H9 (cell line): ENCODE results near the gene PCDHGA8. TPM values are rescaled to one million over a fixed set of nuclear protein-coding genes. Genes with fewer than 3 reads are reported as not detected.

Experiments
- DNase-seq: peaks from one replicate; pipeline ENCODE4 v3.0.0-alpha.2; 2017
- H2AFZ ChIP-seq: one replicate; pipeline ENCODE4 v1.6.1; 2013; ENCODE audit warnings: mild to moderate bottlenecking, low read length, control low read depth, moderate library complexity
- H2AK5ac ChIP-seq: 2 replicates; pipeline ENCODE4 v1.6.1; 2013; ENCODE audit warnings: low read length, control low read depth, mixed read lengths; ENCODE audit not compliant: insufficient read length
- H2BK120ac ChIP-seq: one replicate; pipeline ENCODE4 v1.6.1; 2013; ENCODE audit warnings: low read depth, mild to moderate bottlenecking, low read length, control low read depth, inconsistent platforms; ENCODE audit not compliant: poor library complexity, severe bottlenecking
- H2BK12ac ChIP-seq: 2 replicates; pipeline ENCODE4 v1.6.1; 2013; ENCODE audit warnings: low read length, control low read depth, mixed read lengths, low read depth; ENCODE audit not compliant: insufficient read length
- H2BK15ac ChIP-seq: 2 replicates; pipeline ENCODE4 v1.6.1; 2013; ENCODE audit warnings: low read depth, low read length, control low read depth
- H2BK20ac ChIP-seq: one replicate; pipeline ENCODE4 v1.6.1; 2013; ENCODE audit warnings: low read depth, mild to moderate bottlenecking, low read length, control low read depth, inconsistent platforms; ENCODE audit not compliant: poor library complexity, severe bottlenecking
- H2BK5ac ChIP-seq: 2 replicates; pipeline ENCODE4 v1.6.1; 2013; ENCODE audit warnings: low read length, control low read depth, mixed read lengths; ENCODE audit not compliant: insufficient read length
- H3K14ac ChIP-seq: 2 replicates; pipeline ENCODE4 v1.6.1; 2013; ENCODE audit warnings: low read length, control low read depth; ENCODE audit not compliant: insufficient read depth
- H3K18ac ChIP-seq: 2 replicates; pipeline ENCODE4 v1.6.1; 2013; ENCODE audit warnings: low read depth, mild to moderate bottlenecking, mixed read lengths, low read length, control low read depth; ENCODE audit not compliant: insufficient read length
- H3K23ac ChIP-seq: 2 replicates; pipeline ENCODE4 v1.6.1; 2013; ENCODE audit warnings: low read length, control low read depth, mixed read lengths, low read depth; ENCODE audit not compliant: insufficient read length
- H3K23me2 ChIP-seq: 2 replicates; pipeline ENCODE4 v1.6.1; 2013; ENCODE audit warnings: low read depth, mild to moderate bottlenecking, mixed read lengths, low read length, control low read depth; ENCODE audit not compliant: insufficient read length, poor library complexity, severe bottlenecking
- H3K27ac ChIP-seq: 2 replicates; pipeline ENCODE4 v1.5.1; 2013; ENCODE audit warnings: low read length, control low read depth, mixed read lengths, low read depth; ENCODE audit not compliant: insufficient read length
- H3K27me3 ChIP-seq: 2 replicates; pipeline ENCODE4 v1.6.1; 2013; ENCODE audit warnings: low read length, control low read depth, inconsistent platforms; ENCODE audit not compliant: insufficient read depth
- H3K4ac ChIP-seq: 2 replicates; pipeline ENCODE4 v1.6.1; 2013; ENCODE audit warnings: low read depth, mild to moderate bottlenecking, control low read depth, inconsistent platforms, low read length, moderate library complexity
- H3K4me1 ChIP-seq: 2 replicates; pipeline ENCODE4 v1.6.1; 2013; ENCODE audit warnings: low read length, control low read depth, inconsistent platforms; ENCODE audit not compliant: insufficient read depth
- H3K4me2 ChIP-seq: 2 replicates; pipeline ENCODE4 v1.6.1; 2013; ENCODE audit warnings: low read length, control low read depth, mixed read lengths; ENCODE audit not compliant: insufficient read length, insufficient read depth
- H3K56ac ChIP-seq: 2 replicates; pipeline ENCODE4 v1.6.1; 2013; ENCODE audit warnings: low read depth, mild to moderate bottlenecking, mixed read lengths, low read length, control low read depth; ENCODE audit not compliant: insufficient read length
- H3K79me1 ChIP-seq: 2 replicates; pipeline ENCODE4 v1.6.1; 2013; ENCODE audit warnings: low read depth, mild to moderate bottlenecking, moderate library complexity, low read length, control low read depth, inconsistent platforms; ENCODE audit not compliant: insufficient read depth, poor library complexity, severe bottlenecking
- H3K79me2 ChIP-seq: 2 replicates; pipeline ENCODE4 v1.6.1; 2013; ENCODE audit warnings: low read length, control low read depth, inconsistent platforms; ENCODE audit not compliant: insufficient read depth
- H3K9ac ChIP-seq: 2 replicates; pipeline ENCODE4 v1.6.1; 2013; ENCODE audit warnings: low read length, control low read depth, mixed read lengths; ENCODE audit not compliant: insufficient read length; ENCODE audit errors: extremely low read depth
- H3K9me3 ChIP-seq: one replicate; pipeline ENCODE4 v1.6.1; 2013; ENCODE audit warnings: low read depth, low read length, inconsistent platforms; ENCODE audit not compliant: control insufficient read depth
- H3T11ph ChIP-seq: one replicate; pipeline ENCODE4 v1.6.1; 2013; ENCODE audit warnings: mild to moderate bottlenecking, low read length, control low read depth, inconsistent platforms
- H4K20me1 ChIP-seq: one replicate; pipeline ENCODE4 v1.6.1; 2013; ENCODE audit not compliant: control insufficient read depth, insufficient read length, insufficient read depth
- H4K5ac ChIP-seq: 2 replicates; pipeline ENCODE4 v1.6.1; 2013; ENCODE audit warnings: low read depth, mild to moderate bottlenecking, mixed read lengths, low read length, control low read depth; ENCODE audit not compliant: insufficient read length
- H4K8ac ChIP-seq: replicated peaks from 2 replicates; pipeline ENCODE4 v1.6.1; 2013; ENCODE audit warnings: low read length, control low read depth, mixed read lengths, low read depth; ENCODE audit not compliant: insufficient read length
- H4K91ac ChIP-seq: 2 replicates; pipeline ENCODE4 v1.6.1; 2013; ENCODE audit warnings: low read depth, mild to moderate bottlenecking, moderate library complexity, mixed read lengths, low read length, control low read depth; ENCODE audit not compliant: insufficient read length
- H3K27ac Mint-ChIP-seq, 3 experiments: 2 replicates in 2 of 3; 3 replicates in 1 of 3; pipeline ENCODE4 v1.8.0; 2020 to 2021; ENCODE audit warnings: mixed read lengths in 3 of 3, mild to moderate bottlenecking in 1 of 3, moderate library complexity in 1 of 3
- H3K27me3 Mint-ChIP-seq: 2 replicates; pipeline ENCODE4 v1.8.0; 2021; ENCODE audit warnings: low read depth, mild to moderate bottlenecking, moderate library complexity, mixed read lengths
- H3K36me3 Mint-ChIP-seq, 3 experiments: 2 replicates in 2 of 3; 3 replicates in 1 of 3; pipeline ENCODE4 v1.8.0; 2020 to 2021; ENCODE audit warnings: low read depth in 3 of 3, mixed read lengths in 3 of 3; ENCODE audit not compliant: insufficient read depth in 1 of 3
- H3K4me1 Mint-ChIP-seq, 2 experiments: 2 replicates each; pipeline ENCODE4 v1.8.0; 2020; ENCODE audit warnings: mixed read lengths in 2 of 2
- H3K4me3 Mint-ChIP-seq, 2 experiments: 2 replicates in 1 of 2; 3 replicates in 1 of 2; pipeline ENCODE4 v1.8.0; 2020 to 2021; ENCODE audit warnings: mild to moderate bottlenecking in 2 of 2, mixed read lengths in 2 of 2, moderate library complexity in 1 of 2
- H3K9me3 Mint-ChIP-seq, 2 experiments: 2 replicates in 1 of 2; 3 replicates in 1 of 2; pipeline ENCODE4 v1.8.0; 2020; ENCODE audit warnings: mild to moderate bottlenecking in 2 of 2, mixed read lengths in 2 of 2, moderate library complexity in 1 of 2
- WGBS: extraction: QIAGEN DNeasy Blood & Tissue Kit; methylation state at CpG from one replicate; pipeline ENCODE4 v1.1.7; 2013; ENCODE audit warnings: missing lambda C conversion rate, low lambda C conversion rate, mixed read lengths; ENCODE audit not compliant: insufficient read length; ENCODE audit errors: extremely low coverage; 5-methylcytosine and 5-hydroxymethylcytosine counted together
- total RNA-seq: library from RNA; stranded (reverse); gene quantifications from 2 replicates; pipeline ENCODE4 v1.2.1, GENCODE V29; 2021
- TF ChIP-seq, protein P1 (sequence below): fragments of 200-600 bp; sonication (generic); conservative IDR thresholded peaks from 3 replicates; pipeline ENCODE4 v1.8.0; 2021; ENCODE audit warnings: antibody characterized with exemption, mild to moderate bottlenecking

Gene PCDHGA8
- total RNA-seq, 1 experiment from 2014 or later, result 0.90 TPM

- Histone ChIP-seq H3K9me3 (no peaks in the 10 kb centered on the region), H3K27ac (no peak overlapping the region), H3K56ac (no peak overlapping the region), H3K4me2 (no peak overlapping the region), H2BK5ac (no peak overlapping the region), H2BK120ac (no peak overlapping the region), H2AK5ac (no peak overlapping the region), H3K23me2 (no peaks in the 10 kb centered on the region), H3K23ac (no peak overlapping the region), H3K18ac (no peak overlapping the region), H4K8ac (no peak overlapping the region), H2BK15ac (no peak overlapping the region), H3T11ph (no peak overlapping the region), H3K27me3 (no peaks in the 10 kb centered on the region), H4K5ac (no peak overlapping the region), H2BK12ac (no peak overlapping the region), H3K79me2 (no peaks in the 10 kb centered on the region), H3K4ac (no peak overlapping the region), H4K91ac (no peak overlapping the region), H3K14ac (no peak overlapping the region), H3K4me1 (peaks cover 2% of the 10 kb centered on the region; the same call in 1 of the 2 replicates), H2AFZ (no peak overlapping the region), H3K9ac (no peak overlapping the region), H2BK20ac (no peak overlapping the region), H3K79me1 (no peaks in the 10 kb centered on the region), H4K20me1 (no peaks in the 10 kb centered on the region)
- Mint-ChIP-seq H3K27me3 (no peaks in the 10 kb centered on the region), H3K4me3 (no peak overlapping the region), H3K4me1 (peaks cover 5 to 9% of the 10 kb centered on the region in 2 experiments; a peak in 3 of 4 replicates), H3K36me3 (peaks cover 20 to 31% (median 25%) of the 10 kb centered on the region in 3 experiments; a peak in 6 of 7 replicates), H3K27ac (no peak overlapping the region), H3K9me3 (peaks cover 27 to 28% of the 10 kb centered on the region in 2 experiments)
- no CpG with 5 or more reads among the region's 2 CpGs for WGBS
- TF ChIP-seq, protein P1, sequence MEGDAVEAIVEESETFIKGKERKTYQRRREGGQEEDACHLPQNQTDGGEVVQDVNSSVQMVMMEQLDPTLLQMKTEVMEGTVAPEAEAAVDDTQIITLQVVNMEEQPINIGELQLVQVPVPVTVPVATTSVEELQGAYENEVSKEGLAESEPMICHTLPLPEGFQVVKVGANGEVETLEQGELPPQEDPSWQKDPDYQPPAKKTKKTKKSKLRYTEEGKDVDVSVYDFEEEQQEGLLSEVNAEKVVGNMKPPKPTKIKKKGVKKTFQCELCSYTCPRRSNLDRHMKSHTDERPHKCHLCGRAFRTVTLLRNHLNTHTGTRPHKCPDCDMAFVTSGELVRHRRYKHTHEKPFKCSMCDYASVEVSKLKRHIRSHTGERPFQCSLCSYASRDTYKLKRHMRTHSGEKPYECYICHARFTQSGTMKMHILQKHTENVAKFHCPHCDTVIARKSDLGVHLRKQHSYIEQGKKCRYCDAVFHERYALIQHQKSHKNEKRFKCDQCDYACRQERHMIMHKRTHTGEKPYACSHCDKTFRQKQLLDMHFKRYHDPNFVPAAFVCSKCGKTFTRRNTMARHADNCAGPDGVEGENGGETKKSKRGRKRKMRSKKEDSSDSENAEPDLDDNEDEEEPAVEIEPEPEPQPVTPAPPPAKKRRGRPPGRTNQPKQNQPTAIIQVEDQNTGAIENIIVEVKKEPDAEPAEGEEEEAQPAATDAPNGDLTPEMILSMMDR, result no peak
- DNase-seq, result no peak
These were observed 44.8 kb downstream of the PCDHGA8 start for GRCh38 chr5:141437221-141437620.
